Loucy (cell line): ENCODE measurements around the gene LCE5A.

Source experiments
- H2AFZ ChIP-seq: fragments of 200-600 bp; sonication (generic); 2 replicates; pipeline ENCODE4 v1.6.0; 2016; ENCODE audit warnings: antibody characterized with exemption, mild to moderate bottlenecking, low read length, moderate library complexity
- H3F3A ChIP-seq: fragments of 200-600 bp; 2 replicates; pipeline ENCODE4 v1.6.0; 2016; ENCODE audit warnings: antibody characterized with exemption, low read depth, mild to moderate bottlenecking
- H3K27me3 ChIP-seq: fragments of 200-600 bp; sonication (generic); 2 replicates; pipeline ENCODE4 v1.6.1; 2014; ENCODE audit warnings: low read length, mild to moderate bottlenecking; ENCODE audit not compliant: insufficient read depth, poor library complexity, severe bottlenecking
- H3K36me3 ChIP-seq: fragments of 200-600 bp; sonication (generic); 2 replicates; pipeline ENCODE4 v1.6.1; 2016; ENCODE audit warnings: low read length; ENCODE audit not compliant: insufficient read depth
- H3K4me1 ChIP-seq: fragments of 200-600 bp; sonication (generic); 2 replicates; pipeline ENCODE4 v1.5.1; 2014; ENCODE audit warnings: low read length, mild to moderate bottlenecking; ENCODE audit not compliant: insufficient read depth, poor library complexity, severe bottlenecking
- H3K4me2 ChIP-seq: fragments of 200-600 bp; sonication (generic); 2 replicates; pipeline ENCODE4 v1.6.0; 2014; ENCODE audit warnings: antibody characterized with exemption, low read length, low read depth, mild to moderate bottlenecking; ENCODE audit not compliant: poor library complexity, severe bottlenecking
- H3K4me3 ChIP-seq: fragments of 200-600 bp; sonication (generic); 2 replicates; pipeline ENCODE4 v1.5.1; 2014; ENCODE audit warnings: low read length, mild to moderate bottlenecking, mixed read lengths; ENCODE audit not compliant: poor library complexity, severe bottlenecking
- H3K79me2 ChIP-seq: fragments of 200-600 bp; sonication (generic); 2 replicates; pipeline ENCODE4 v1.6.1; 2014; ENCODE audit warnings: low read length; ENCODE audit not compliant: insufficient read depth
- H3K9ac ChIP-seq: fragments of 200-600 bp; sonication (generic); 2 replicates; pipeline ENCODE4 v1.6.0; 2014; ENCODE audit warnings: mild to moderate bottlenecking, low read depth, low read length, moderate library complexity; ENCODE audit not compliant: poor library complexity, severe bottlenecking
- H3K9me2 ChIP-seq: fragments of 200-600 bp; sonication (generic); replicated peaks from 2 replicates; pipeline ENCODE4 v1.6.1; 2016; ENCODE audit warnings: low read depth, low read length, mixed read lengths
- H3K9me3 ChIP-seq: fragments of 200-600 bp; sonication (generic); 2 replicates; pipeline ENCODE4 v1.6.1; 2014; ENCODE audit warnings: mild to moderate bottlenecking, antibody characterized with exemption, low read length, low read depth; ENCODE audit not compliant: insufficient read depth
- H4K20me1 ChIP-seq: fragments of 200-600 bp; sonication (generic); 2 replicates; pipeline ENCODE4 v1.6.0; 2014; ENCODE audit warnings: antibody characterized with exemption, low read length, mild to moderate bottlenecking; ENCODE audit not compliant: insufficient read depth, poor library complexity, severe bottlenecking
- CTCF ChIP-seq: fragments of 200-600 bp; sonication (generic); conservative IDR thresholded peaks from 2 replicates; pipeline ENCODE4 v1.5.1; 2014; ENCODE audit warnings: mild to moderate bottlenecking, antibody characterized with exemption, low read length
- EZH2phosphoT487 ChIP-seq: fragments of 200-600 bp; IDR thresholded peaks from 2 replicates; pipeline ENCODE4 v1.6.1; 2018; ENCODE audit warnings: antibody characterized with exemption, mild to moderate bottlenecking, moderate library complexity, borderline replicate concordance

Gene LCE5A

GRCh38 chr1:152501704-152502103 is 8.9 kb upstream of the LCE5A start:
- H3K9me2 ChIP-seq = no peaks in the 10 kb centered on the region
- H3K4me3 ChIP-seq = no peak overlapping the region
- H3K9me3 ChIP-seq = no peaks in the 10 kb centered on the region
- TF ChIP-seq EZH2phosphoT487 (no peak), CTCF (no peak)
- no peak overlapping the region for H2AFZ ChIP-seq
- no peaks in the 10 kb centered on the region for H3K36me3 ChIP-seq
- peaks cover 4% of the 10 kb centered on the region for H3K27me3 ChIP-seq
- H3K4me1 ChIP-seq = no peaks in the 10 kb centered on the region
- no peaks in the 10 kb centered on the region for H4K20me1 ChIP-seq
- no peaks in the 10 kb centered on the region for H3K79me2 ChIP-seq
- no peak overlapping the region for H3K9ac ChIP-seq
- H3F3A ChIP-seq = no peaks in the 10 kb centered on the region
- no peak overlapping the region for H3K4me2 ChIP-seq

GRCh38 chr1:152502496-152503180 is 8.0 kb upstream of the LCE5A start:
- no peak overlapping the region for H2AFZ ChIP-seq
- H3K9me2 ChIP-seq = no peaks in the 10 kb centered on the region
- no peaks in the 10 kb centered on the region for H3K36me3 ChIP-seq
- no peak for TF ChIP-seq EZH2phosphoT487
- H3K4me2 ChIP-seq = no peak overlapping the region
- H3K27me3 ChIP-seq = peaks cover 4% of the 10 kb centered on the region
- no peaks in the 10 kb centered on the region for H3K79me2 ChIP-seq
- H3K4me1 ChIP-seq = no peaks in the 10 kb centered on the region
- H3F3A ChIP-seq = no peaks in the 10 kb centered on the region
- no peak overlapping the region for H3K9ac ChIP-seq
- no peaks in the 10 kb centered on the region for H4K20me1 ChIP-seq
- no peak overlapping the region for H3K4me3 ChIP-seq
- no peaks in the 10 kb centered on the region for H3K9me3 ChIP-seq

- H3F3A ChIP-seq = no peaks in the 10 kb centered on the region
- no peak overlapping the region for H2AFZ ChIP-seq
- no peaks in the 10 kb centered on the region for H3K4me1 ChIP-seq
- no peaks in the 10 kb centered on the region for H4K20me1 ChIP-seq
- no peak overlapping the region for H3K9ac ChIP-seq
- no peaks in the 10 kb centered on the region for H3K36me3 ChIP-seq
- no peaks in the 10 kb centered on the region for H3K9me2 ChIP-seq
- H3K4me2 ChIP-seq = no peak overlapping the region
- no peaks in the 10 kb centered on the region for H3K9me3 ChIP-seq
- no peak for TF ChIP-seq EZH2phosphoT487
- no peak for TF ChIP-seq CTCF
- no peak overlapping the region for H3K4me3 ChIP-seq
- peaks cover 4% of the 10 kb centered on the region for H3K27me3 ChIP-seq
- no peaks in the 10 kb centered on the region for H3K79me2 ChIP-seq
Observed at GRCh38 chr1:152505083-152505482, 5.5 kb upstream of the LCE5A start.

GRCh38 chr1:152506899-152507498 is 3.6 kb upstream of the LCE5A start:
- TF ChIP-seq EZH2phosphoT487 (no peak), CTCF (no peak)
- no peak overlapping the region for H3K9ac ChIP-seq
- H3K27me3 ChIP-seq = peaks cover 8% of the 10 kb centered on the region
- no peak overlapping the region for H2AFZ ChIP-seq
- no peaks in the 10 kb centered on the region for H3K36me3 ChIP-seq
- H3F3A ChIP-seq = no peaks in the 10 kb centered on the region
- no peaks in the 10 kb centered on the region for H4K20me1 ChIP-seq
- no peaks in the 10 kb centered on the region for H3K4me1 ChIP-seq
- no peaks in the 10 kb centered on the region for H3K79me2 ChIP-seq
- no peak overlapping the region for H3K4me3 ChIP-seq
- no peak overlapping the region for H3K4me2 ChIP-seq
- H3K9me2 ChIP-seq = no peaks in the 10 kb centered on the region
- no peaks in the 10 kb centered on the region for H3K9me3 ChIP-seq
